Measurements from ENCODE around the gene SLC30A10. TPM values are rescaled to one million over a fixed set of nuclear protein-coding genes. Genes with fewer than 3 reads are reported as not detected.
"Not testable (repeated sequence)": the region's sequence is repeated elsewhere in the genome, so short reads cannot be mapped to it uniquely, and the experiment has no call there.

The SLC30A10 gene
- total RNA-seq, 1 experiment from 2014 or later = 0.17 TPM

DNA sequence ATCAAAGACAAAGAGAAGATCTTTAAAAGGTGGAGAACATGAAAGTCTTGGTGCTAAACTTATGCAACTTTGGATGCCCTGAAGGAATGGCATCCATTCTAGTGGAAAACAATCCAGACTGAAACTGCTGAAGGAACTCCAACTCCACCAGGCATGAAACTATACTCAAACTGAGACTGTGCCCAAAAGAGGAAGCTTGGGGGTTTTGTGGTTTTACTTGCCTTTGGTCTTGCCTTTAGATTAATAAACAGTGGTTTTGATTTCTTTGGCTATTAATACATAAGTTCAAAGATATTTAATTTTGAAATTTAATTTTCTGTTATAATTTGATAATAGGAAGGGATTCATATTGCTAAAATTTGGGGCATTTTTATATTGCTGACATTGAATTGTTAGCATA is 17.4 kb upstream of the SLC30A10 start:
- no peak overlapping the region for H3K4me3 ChIP-seq (ENCODE audit: insufficient read depth, low read depth, low read length)
- no peak for DNase-seq
- H3K36me3 ChIP-seq (replicated peaks; ENCODE audit: control insufficient read depth, insufficient read depth, low read length) = no peaks in the 10 kb centered on the region

DNA sequence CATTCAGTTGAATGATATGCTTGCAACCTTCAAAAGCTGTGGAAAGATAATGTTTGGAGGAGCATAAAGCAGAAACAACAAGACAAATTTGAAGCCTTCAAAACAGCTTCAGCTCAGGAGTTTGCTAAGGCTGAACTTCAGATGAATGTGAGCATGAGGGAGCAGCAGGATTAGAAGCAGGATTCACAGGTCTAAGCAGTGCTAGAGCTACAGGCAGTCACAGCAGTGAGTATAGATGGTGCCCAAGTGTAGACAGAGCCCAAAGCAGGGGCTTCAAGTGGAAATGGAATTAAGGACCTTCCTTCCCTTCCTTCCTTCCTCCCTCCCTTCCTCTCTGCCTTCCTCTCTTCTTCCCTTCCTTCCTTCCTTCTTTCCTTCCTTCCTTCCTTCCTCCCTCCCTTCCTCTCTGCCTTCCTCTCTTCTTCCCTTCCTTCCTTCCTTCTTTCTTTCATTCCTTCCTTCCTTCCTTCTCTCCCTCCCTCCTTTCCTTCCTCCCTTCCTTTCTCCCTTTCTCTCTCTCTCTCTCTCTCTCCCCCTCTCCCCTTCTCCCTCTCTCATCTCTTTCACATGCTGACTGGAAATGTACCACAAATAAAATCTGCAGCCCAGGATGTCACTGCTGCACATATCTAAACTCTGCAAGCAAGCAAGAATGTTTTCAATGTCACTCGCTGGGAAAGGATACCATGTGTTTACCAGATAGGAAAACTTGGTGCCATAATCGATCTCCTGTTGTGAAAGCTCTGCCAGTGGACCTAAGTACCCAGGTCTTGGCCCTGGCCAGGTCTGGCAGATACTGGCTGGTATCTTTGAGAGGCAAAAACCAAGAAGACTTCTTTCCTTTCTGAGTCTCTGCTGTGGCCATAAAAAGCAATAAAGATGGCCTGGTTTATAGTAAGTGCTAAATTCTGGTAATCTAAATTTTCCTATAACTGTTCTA is 13.1 kb upstream of the SLC30A10 start:
- Histone ChIP-seq H3K36me3 (replicated peaks; ENCODE audit: control insufficient read depth, insufficient read depth, low read length) (no peaks in the 10 kb centered on the region), H3K4me3 (ENCODE audit: insufficient read depth, low read depth, low read length) (no peak overlapping the region), H3K27me3 (ENCODE audit: control insufficient read depth, insufficient read depth, low read length) (peaks cover 3% of the 10 kb centered on the region; the same call in 1 of the 2 replicates)
- DNase-seq = no peak

More for the DNA sequence above, 17.4 kb upstream of the SLC30A10 start:
- H3K27me3 ChIP-seq (ENCODE audit: control insufficient read depth, insufficient read depth, low read length) = no peaks in the 10 kb centered on the region; the same call in 1 of the 2 replicates

DNA sequence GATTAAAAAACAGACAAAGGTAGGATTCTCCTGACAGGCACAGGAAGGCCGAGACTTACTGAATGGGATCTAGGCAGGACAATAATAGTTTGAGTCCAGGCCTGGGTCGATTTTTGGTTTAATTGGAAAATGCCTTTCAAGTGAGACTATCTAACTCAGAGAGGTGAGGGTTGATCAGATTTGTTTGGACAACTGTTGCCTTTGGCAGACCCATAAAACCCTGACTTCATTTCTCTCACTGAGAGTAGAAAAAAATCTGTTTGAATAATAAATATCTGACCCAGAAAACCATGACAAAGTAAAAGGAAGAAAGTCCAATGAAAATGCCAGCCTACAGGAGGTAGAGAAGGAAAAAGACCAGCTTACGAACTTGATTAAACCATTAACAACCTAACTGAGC is 12.3 kb upstream of the SLC30A10 start:
- peaks cover 3% of the 10 kb centered on the region; the same call in 1 of the 2 replicates for H3K27me3 ChIP-seq (ENCODE audit: control insufficient read depth, insufficient read depth, low read length)
- DNase-seq = no peak
- no peaks in the 10 kb centered on the region for H3K36me3 ChIP-seq (replicated peaks; ENCODE audit: control insufficient read depth, insufficient read depth, low read length)
- no peak overlapping the region for H3K4me3 ChIP-seq (ENCODE audit: insufficient read depth, low read depth, low read length)

DNA sequence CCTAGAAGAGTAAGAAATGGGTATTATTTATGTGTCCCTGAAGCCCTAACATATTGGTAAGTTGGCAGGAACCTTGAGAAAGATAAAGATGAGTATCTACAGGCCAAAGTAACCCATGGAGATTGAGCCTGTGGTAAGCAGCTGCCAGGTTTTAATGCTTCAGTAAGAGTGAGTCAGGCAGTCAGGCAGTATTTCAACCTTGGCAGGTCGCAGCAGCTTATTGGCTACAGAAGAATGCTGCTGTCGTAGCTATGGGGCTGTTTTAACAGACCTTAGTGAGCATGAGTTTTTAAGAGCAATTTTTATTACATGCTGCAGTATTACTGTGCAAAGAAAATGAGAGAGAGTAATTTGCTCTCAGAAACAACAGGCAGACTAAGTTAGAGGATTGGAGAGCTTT is 10.3 kb upstream of the SLC30A10 start:
- DNase-seq = no peak
- Histone ChIP-seq H3K27me3 (ENCODE audit: control insufficient read depth, insufficient read depth, low read length) (peaks cover 3% of the 10 kb centered on the region; the same call in 1 of the 2 replicates), H3K4me3 (ENCODE audit: insufficient read depth, low read depth, low read length) (no peak overlapping the region), H3K36me3 (replicated peaks; ENCODE audit: control insufficient read depth, insufficient read depth, low read length) (no peaks in the 10 kb centered on the region)

DNA sequence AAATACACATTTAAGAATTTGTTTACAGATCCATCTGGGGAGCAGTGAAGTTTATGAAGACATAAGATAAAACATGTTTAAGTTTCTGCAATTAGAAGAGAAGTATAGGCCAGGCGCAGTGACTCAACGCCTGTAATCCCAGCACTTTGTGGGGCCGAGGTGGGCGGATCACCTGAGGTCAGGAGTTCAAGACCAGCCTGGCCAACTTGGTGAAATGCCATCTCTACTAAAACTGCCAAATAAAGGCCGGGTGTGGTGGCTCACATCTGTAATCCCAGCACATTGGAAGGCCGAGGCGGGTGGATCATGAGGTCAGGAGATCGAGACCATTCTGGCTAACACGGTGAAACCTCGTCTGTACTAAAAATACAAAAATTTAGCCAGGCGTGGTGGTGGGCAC is 5.4 kb upstream of the SLC30A10 start:
- not testable (repeated sequence) for H3K36me3 ChIP-seq (replicated peaks; ENCODE audit: control insufficient read depth, insufficient read depth, low read length); H3K4me3 ChIP-seq (ENCODE audit: insufficient read depth, low read depth, low read length); H3K27me3 ChIP-seq (ENCODE audit: control insufficient read depth, insufficient read depth, low read length); DNase-seq

DNA sequence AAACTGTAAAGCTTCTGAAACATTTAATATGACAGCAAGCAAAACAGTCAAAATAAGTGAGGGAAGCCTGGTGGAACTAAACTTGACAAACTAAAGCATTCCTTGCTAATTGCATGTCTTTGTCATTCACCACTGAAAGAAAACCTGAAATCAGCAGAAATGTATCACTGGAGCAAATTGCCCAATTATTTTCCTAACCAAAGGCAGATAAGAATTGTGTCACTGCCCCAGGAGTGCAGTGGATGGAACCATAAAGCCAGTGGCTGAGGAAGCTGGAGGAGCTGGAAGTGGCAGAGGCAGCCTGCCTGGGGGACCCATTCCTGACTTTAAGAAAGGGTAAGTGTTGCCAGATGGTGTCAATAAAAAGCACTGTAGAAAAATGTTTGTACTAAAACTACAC is 2.7 kb upstream of the SLC30A10 start:
- Histone ChIP-seq H3K36me3 (replicated peaks; ENCODE audit: control insufficient read depth, insufficient read depth, low read length) (no peaks in the 10 kb centered on the region), H3K4me3 (ENCODE audit: insufficient read depth, low read depth, low read length) (no peak overlapping the region), H3K27me3 (ENCODE audit: control insufficient read depth, insufficient read depth, low read length) (peaks cover 34% of the 10 kb centered on the region)
- no peak for DNase-seq

DNA sequence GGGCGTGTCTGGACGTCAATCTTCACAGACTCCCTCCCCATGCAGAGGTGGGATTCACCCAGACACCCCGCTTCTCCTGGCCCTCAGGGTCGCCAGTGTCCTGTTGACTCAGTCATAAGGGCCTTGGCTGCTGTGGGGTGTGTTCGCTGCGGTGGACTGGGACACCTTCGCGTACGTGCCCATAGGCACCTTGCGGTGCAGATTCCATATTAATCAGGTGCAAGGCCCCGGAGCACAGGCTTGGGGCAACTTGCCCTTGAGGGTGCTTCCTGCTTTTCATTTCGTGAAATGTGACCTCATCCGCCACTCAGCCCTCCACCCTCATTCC is 398 bp upstream of the SLC30A10 start:
- peaks cover 36% of the 10 kb centered on the region for H3K27me3 ChIP-seq (ENCODE audit: control insufficient read depth, insufficient read depth, low read length)
- H3K36me3 ChIP-seq (replicated peaks; ENCODE audit: control insufficient read depth, insufficient read depth, low read length) = no peaks in the 10 kb centered on the region
- peak overlapping the region; percentile 61 for H3K4me3 ChIP-seq (ENCODE audit: insufficient read depth, low read depth, low read length)
- no peak for DNase-seq

DNA sequence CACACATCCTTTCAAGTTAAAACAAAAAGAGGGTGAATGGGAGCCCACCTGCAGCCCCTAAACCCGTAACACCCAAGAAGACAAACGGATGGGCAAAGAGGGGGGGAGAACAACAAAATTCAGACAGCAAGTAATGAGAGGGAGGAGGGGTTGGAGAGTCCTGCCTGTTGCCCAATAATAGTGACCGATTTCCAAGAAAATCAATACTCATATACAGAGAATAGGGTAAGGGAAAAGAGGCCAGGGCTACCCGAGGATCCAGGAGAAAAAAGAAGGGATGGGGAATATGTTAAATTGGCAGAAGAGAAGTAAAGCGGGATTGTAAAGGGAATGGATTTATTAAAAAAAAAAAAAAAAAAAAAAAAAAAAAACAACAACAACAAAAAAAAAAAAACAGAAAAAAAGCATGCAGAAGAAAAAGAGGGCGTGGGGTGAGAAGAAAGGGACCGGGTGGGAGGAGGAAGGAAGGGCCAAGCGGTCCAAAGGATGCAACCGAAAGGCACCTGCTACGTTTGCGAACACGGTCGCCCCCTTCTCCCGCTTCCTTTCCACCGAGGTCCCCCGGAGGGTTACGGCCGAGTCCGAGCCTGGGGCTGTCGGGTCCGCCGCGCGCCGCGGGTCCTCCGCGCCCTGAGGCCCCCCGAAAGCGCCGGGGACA is 930 bp downstream of the SLC30A10 start:
- H3K36me3 ChIP-seq (replicated peaks; ENCODE audit: control insufficient read depth, insufficient read depth, low read length) = no peaks in the 10 kb centered on the region
- no peak for DNase-seq
- peaks cover 36% of the 10 kb centered on the region for H3K27me3 ChIP-seq (ENCODE audit: control insufficient read depth, insufficient read depth, low read length)
- H3K4me3 ChIP-seq (ENCODE audit: insufficient read depth, low read depth, low read length) = peak overlapping the region; percentile 61

DNA sequence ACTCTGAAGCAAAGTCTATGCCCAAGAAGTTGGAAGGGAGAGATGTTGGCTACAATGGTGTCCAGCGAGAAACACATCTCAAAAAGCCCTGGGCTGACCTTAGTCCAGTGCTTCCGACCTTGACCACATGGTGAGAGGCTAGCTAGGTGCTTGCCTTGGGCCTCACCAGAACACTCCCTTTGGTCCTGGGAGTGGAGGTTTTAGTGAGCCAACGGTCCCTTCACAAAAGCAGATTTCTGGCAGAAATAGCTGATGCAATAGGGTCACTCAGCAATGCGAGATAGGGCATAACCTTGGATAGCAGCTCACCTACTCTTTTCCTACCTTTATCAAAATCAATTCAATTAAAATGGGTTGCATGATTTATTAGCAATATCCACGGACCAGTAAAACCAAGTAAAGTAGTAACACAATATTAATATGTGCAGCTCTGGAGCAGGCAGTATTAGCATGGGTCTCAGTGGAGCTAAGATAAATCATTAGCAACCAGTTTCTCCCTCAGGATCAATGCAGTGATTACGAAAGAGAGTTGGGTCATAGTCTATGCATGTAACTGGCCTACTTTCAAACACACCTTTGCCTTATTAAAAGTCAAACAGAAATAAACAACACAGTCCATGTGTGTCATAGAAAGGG is 1.9 kb downstream of the SLC30A10 start:
- DNase-seq = no peak
- Histone ChIP-seq H3K36me3 (replicated peaks; ENCODE audit: control insufficient read depth, insufficient read depth, low read length) (no peaks in the 10 kb centered on the region), H3K4me3 (ENCODE audit: insufficient read depth, low read depth, low read length) (no peak overlapping the region), H3K27me3 (ENCODE audit: control insufficient read depth, insufficient read depth, low read length) (peaks cover 36% of the 10 kb centered on the region)

DNA sequence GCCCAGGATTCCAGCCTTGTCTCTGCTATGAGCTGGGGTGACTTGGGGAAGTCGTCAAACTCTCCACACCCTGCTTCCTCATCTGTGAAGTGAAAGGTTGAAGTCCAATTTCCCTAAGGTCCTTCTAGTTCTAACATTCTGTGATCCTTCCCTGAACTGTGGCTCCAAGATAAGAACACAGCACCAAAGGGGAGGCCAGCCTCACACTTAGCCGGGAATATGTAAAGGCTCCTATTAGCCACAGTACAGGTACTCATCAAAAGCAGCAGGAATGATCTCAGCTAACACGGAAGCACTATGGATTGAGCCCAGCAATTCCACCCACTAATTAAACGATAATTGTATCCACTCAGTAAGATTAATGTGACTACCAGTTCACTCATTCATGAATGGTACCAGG is 4.0 kb downstream of the SLC30A10 start:
- no peak overlapping the region for H3K4me3 ChIP-seq (ENCODE audit: insufficient read depth, low read depth, low read length)
- peaks cover 32% of the 10 kb centered on the region for H3K27me3 ChIP-seq (ENCODE audit: control insufficient read depth, insufficient read depth, low read length)
- no peaks in the 10 kb centered on the region for H3K36me3 ChIP-seq (replicated peaks; ENCODE audit: control insufficient read depth, insufficient read depth, low read length)
- no peak for DNase-seq

DNA sequence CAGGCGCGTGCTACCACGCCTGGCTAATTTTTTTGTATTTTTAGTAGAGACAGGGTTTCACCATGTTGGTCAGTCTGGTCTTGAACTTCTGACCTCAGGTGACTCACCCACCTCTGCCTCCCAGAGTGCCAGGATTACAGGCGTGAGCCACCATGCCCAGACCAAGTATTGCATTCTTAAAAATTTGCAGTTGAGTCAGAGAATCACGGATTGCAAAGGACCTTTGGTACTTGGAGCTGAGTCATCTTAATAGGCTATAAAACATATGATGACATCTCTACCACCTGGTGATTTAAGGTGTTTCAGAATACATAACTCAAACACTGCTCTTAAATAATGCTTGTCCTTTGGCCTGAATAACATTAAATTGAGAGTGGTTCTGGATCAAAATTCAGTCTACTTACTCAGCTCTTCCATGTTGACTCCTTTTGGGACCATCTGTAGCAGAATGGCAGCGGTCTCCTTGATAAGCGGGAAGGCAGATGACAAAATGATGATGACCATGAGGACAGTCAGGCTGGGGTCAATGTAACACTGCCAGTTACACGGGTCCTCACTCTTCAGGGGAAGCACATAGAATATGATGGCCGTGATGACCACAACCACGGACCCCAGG is 10.4 kb downstream of the SLC30A10 start:
- no peak overlapping the region for H3K4me3 ChIP-seq (ENCODE audit: insufficient read depth, low read depth, low read length)
- no peaks in the 10 kb centered on the region for H3K36me3 ChIP-seq (replicated peaks; ENCODE audit: control insufficient read depth, insufficient read depth, low read length)
- DNase-seq = no peak
- H3K27me3 ChIP-seq (ENCODE audit: control insufficient read depth, insufficient read depth, low read length) = no peaks in the 10 kb centered on the region; the same call in 1 of the 2 replicates

DNA sequence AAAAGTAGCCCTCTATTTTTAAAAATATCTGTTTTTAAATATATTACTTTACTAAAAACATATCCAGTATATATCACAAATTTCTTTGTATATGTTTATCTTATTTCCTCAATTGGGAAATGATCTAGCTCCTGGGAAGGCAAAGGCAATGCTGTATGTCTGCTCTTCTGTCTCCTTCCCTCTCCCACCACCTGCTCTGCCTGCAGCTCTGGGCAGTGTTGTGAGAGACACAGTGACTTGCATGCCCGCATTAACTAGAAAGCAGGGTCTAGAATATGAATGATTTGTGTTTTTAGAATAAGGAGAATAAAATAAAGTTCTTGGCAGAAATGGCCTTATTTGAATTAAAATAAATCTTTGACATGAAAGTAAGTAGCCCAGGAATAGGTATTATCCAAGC is 11.1 kb downstream of the SLC30A10 start:
- H3K36me3 ChIP-seq (replicated peaks; ENCODE audit: control insufficient read depth, insufficient read depth, low read length) = no peaks in the 10 kb centered on the region
- DNase-seq = no peak
- no peaks in the 10 kb centered on the region for H3K27me3 ChIP-seq (ENCODE audit: control insufficient read depth, insufficient read depth, low read length)
- no peak overlapping the region for H3K4me3 ChIP-seq (ENCODE audit: insufficient read depth, low read depth, low read length)

DNA sequence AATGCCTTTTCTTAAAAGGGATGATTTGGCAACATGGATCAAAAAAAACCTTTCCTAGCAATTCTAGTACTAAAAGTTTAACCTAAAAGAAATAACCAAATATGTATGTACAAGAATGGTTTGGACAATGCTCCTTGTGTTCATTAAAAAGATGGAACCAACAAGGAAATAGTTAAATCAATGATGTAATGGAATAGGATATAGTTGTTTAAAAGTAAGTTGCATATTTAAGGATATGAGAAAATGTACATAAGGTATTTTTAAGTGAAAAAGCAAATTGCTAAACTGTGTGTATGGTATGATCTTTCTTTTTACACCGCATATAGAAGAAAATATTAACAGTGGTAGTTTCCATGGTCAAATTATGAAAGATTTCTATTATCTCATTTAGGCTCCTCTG is 12.1 kb downstream of the SLC30A10 start:
- no peak overlapping the region for H3K4me3 ChIP-seq (ENCODE audit: insufficient read depth, low read depth, low read length)

DNA sequence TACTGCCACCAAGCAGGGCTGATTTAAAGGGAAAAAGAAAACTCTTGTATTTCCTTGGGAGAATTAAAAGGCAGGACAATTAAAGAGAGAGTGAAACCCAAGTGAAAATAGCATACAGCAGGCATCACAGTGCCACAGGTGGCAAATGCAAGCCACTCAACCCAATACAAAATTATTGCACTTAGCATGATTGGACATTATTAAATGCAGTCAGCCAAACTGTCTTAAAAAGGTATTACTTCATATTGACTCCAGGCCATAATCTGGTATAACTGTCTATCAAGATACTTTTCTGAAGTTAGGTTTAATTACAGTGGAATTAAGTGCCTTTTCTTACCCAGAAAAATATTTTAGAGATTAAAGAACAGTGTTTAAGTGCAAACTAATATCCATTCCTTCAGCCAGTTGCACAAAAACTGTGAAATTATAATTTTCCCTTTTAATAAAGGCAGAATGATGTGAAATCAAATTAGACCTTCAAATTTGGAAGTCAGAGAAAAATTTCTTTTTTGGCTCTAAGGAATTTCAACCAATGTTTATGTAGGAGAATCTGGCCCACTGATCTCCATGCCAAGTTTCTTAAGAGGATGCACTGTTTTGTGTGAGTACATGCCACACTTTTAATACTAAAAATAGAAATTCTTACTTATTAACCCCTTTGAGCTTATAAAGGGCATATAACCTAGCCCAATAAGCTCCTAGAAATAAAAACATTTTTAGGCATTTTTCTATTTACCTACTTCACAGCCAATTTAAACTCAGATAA is 15.2 kb downstream of the SLC30A10 start:
- H3K4me3 ChIP-seq (ENCODE audit: insufficient read depth, low read depth, low read length) = no peak overlapping the region
- DNase-seq = no peak
- no peaks in the 10 kb centered on the region for H3K27me3 ChIP-seq (ENCODE audit: control insufficient read depth, insufficient read depth, low read length)
- H3K36me3 ChIP-seq (replicated peaks; ENCODE audit: control insufficient read depth, insufficient read depth, low read length) = no peaks in the 10 kb centered on the region

More for the DNA sequence above, 12.1 kb downstream of the SLC30A10 start:
- Histone ChIP-seq H3K27me3 (ENCODE audit: control insufficient read depth, insufficient read depth, low read length) (no peaks in the 10 kb centered on the region), H3K36me3 (replicated peaks; ENCODE audit: control insufficient read depth, insufficient read depth, low read length) (no peaks in the 10 kb centered on the region)
- no peak for DNase-seq

Measured in H7 (cell line).